GM19351 (cell line): ENCODE data around the gene SOAT2.
"Not testable (repeated sequence)": the region's sequence is repeated elsewhere in the genome, so short reads cannot be mapped to it uniquely, and the experiment has no call there.

Source experiments
- ATAC-seq: cut with Tn5 transposase; IDR thresholded peaks from one replicate; pipeline ENCODE4 v1.9.1; 2021; ENCODE audit warnings: mild to moderate bottlenecking, moderate library complexity; ENCODE audit not compliant: unreplicated experiment

Gene SOAT2

DNA sequence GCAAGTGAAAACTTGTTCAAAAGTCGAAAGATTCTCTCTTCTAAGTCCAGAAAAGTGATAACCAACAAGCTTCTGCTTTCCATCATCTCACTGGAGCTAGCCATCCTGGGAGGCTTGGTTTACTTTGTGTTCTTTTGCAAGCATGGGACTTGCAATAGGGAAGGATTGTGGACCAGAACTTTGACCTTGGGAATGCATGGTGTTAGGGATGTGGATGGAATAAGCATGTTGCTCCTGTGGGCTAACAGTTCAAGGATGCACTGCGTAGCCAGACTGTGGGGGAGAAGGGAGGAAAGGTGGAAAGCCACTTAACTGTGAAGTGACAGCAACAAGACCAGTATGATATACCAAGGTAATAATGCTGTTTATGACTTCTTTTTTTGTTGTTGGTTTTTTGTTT is 28.6 kb downstream of the SOAT2 start:
- no peak for ATAC-seq

GRCh38 chr12:53133722-53134121 is 30.4 kb downstream of the SOAT2 start:
- ATAC-seq = no peak

DNA sequence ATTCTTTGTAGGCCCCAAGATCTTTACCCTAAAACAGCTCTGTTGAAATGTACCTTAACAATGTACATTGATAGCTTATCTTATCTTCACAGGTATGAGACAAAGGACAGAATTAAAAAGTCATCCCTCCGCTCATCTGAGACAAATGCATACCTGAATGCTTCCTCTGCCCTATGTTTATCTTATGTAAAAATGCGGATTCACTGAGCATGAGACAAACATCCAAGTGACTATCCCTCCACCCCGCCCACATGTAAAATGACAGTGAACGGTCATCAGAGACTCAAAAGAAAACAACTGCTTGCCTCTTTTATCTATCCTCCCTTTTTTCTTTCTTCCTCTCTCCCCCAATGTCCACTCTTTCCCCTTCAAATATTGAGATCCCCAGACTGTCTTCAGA is 40.1 kb downstream of the SOAT2 start:
- no peak for ATAC-seq

DNA sequence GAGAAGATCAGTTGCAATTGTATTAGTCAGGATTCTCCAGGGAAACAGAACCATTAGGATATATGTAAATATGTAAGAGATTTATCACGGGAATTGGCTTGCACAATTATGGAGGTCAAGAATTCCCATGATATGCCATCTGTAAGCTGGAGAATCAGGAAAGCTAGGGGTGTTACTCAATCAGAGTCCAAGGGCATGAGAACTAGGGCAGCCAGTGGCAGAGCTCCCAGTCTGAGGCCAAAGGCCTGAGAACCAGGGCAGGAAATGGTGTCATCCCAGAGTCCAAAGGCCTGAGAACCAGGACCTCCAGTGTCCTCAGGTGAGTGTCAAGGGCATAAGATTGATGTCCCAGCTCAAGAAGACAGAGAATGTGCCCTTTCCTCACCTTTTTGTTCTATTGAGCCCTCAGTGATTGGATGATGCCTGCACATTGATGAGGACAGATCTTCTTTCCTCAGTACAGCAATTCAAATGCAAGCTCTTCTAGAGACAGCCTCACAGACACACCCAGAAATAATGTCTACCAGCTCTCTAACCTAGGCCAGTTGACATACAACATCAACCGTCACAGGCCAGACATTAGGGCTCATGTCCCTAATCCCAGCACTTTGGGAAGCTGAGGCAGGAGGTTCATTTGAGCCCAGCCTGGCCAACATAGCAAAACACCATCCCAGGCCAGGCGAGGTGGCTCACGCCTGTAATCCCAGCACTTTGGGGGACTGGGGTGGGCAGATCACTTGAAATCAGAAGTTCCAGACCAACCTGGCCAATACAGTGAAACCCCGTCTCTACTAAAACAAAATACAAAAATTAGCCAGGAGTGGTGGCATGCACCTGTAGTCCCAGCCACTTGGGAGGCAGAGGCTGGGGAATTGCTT is 42.3 kb downstream of the SOAT2 start:
- ATAC-seq = no peak

DNA sequence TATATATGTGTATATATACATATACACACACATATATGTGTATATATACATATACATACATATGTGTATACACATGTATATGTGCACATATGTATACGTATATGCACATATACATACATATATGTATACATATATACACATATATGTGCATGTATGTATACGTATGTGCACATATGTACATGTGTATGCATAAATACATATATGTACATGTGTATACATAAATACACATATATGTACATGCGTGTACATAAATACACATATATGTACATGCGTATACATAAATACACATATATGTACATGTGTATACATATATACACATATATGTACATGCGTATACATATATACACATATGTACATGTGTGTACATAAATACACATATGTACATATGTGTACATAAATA is 43.9 kb downstream of the SOAT2 start:
- no peak for ATAC-seq

DNA sequence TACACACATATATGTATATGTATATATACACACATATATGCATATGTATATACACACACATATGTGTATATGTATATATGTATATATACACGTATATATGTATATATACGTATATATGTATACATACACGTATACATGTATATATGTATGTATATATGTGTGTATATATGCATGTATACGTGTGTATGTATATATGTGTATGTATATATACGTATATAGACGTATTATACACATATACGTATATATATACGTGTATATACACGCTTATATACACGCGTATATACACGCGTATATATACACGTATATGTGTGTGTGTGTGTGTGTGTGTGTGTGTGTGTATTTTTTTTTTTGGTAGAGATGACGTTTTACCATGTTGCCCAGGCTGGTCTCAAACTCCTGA is 44.4 kb downstream of the SOAT2 start:
- no peak for ATAC-seq

DNA sequence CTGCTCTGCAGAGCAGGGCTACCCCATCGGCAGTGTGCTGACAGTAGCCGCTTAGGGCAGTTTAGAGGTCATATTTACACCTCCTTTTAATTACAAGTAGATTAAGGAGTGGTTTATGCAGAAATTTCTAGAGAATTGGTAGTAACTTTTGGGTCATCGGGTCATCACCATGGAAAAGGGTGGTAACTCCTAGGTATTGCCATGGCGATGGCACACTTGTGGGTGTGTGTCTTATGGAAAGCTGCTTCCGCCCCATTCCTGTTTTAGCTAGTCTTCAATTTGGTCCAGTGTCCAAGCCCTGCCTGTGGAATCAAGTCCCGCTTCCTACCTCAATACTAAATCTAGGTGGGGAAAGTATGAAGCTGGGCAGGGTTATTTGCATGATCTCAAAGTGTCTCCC is 47.8 kb downstream of the SOAT2 start:
- no peak for ATAC-seq

DNA sequence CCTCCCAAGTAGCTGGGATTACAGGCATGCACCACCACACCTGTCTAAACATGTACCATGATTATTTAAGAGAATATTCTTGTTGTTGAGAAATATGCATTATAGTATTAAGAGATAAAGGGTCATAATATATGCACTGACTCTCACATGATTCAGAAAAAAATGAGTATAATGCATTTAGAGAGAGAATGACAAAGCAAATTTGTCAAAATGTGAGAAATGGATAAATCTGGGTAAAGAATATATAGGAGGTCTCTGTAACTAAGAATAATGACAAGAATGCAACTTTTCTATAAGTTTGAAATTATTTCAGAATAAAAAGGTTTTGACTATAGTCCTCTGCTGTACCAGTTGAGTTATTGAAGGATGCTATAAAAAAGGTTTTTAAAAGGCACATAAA is 49.1 kb downstream of the SOAT2 start:
- ATAC-seq = no peak

DNA sequence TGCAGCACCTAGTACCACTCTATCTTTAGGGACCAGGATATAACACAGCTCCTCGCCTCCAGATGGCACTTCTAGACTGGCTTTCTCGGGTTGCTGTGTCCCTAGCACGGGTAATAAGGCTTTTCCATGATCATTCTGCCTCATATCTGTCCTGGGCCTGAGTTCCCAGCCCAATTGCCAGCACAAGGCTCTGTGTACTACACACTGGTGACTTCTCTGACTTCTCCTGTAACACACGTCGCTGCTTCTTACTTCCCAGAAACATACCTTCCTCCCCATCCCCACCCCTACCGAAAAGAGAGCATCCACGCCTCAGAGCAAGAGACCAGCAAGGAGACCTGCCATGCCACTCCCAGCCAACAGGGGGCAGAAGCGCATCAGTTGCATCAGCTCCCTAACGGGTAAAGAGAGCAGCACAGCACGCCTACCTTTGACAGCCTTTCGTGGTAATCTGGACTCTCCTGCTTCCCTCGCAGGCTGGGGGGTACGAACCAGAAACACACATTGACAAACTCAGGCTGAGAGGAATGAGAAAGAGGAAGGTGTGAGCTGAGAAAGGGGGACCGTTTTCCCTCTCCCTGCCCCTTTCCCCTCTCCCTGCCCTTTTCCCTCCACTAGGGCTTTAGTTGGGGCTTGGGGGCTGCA is 56.0 kb downstream of the SOAT2 start:
- peak; percentile 70 for ATAC-seq

- no peak for ATAC-seq
Measured at GRCh38 chr12:53160000-53160399, 56.7 kb downstream of the SOAT2 start.

DNA sequence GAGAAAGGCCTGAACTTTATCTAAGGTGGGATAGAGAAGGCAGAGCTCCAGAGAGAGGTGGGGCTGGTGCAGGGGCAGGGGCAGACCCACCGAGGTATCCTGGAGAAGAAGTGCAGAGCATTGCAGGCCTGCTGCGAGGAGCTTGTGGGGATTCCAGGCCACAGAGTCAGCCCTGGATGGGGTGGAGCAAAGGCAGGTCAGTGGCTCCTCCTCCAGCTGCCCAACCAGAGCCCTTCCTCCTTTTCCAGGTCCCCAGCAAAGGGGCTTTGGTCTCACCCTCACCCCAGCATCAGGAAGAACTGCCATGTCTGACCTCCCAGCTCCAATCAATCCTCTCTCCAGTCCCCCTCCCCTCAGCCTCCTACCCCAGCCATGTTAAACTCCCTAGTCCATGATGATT is 57.4 kb downstream of the SOAT2 start:
- ATAC-seq = no peak

- no peak for ATAC-seq
Measured at GRCh38 chr12:53161119-53161911, 58.0 kb downstream of the SOAT2 start.

DNA sequence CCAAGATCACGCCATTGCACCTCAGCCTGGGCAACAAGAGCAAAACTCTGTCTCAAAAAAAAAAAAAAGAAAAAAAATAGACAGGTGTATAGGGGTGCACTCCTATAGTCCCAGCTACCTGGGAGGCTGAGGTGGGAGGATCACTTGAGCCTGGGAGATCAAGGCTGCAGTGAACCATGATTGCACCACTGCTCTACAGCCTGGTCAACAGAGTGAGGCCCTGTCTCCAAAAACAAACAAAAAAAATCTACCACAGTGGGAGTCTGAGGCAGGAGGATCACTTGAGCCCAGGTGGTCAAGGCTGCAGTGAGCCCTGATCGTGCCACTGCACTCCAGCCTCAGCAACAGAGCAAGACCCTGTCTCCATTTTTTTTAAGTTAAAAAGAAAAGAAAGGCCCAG is 59.7 kb downstream of the SOAT2 start:
- not testable (repeated sequence) for ATAC-seq

DNA sequence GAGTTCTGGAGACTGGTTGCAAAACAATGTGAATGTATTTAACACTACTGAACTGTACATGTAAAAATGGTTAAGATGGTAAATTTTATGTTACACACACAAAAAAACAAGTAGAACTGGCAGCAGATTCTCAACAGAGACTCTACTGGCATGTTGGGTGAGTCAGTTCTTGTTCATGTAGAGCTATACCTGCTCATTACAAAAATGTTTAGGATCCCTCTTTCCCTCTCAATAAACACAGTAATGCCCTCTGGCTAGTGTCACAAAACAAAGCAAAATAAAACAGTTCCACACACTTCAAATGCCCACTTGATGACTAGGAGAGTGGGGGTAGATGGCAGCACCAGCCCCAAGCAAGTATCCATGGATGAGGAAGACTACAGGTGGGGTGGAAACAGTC is 63.6 kb downstream of the SOAT2 start:
- ATAC-seq = no peak

DNA sequence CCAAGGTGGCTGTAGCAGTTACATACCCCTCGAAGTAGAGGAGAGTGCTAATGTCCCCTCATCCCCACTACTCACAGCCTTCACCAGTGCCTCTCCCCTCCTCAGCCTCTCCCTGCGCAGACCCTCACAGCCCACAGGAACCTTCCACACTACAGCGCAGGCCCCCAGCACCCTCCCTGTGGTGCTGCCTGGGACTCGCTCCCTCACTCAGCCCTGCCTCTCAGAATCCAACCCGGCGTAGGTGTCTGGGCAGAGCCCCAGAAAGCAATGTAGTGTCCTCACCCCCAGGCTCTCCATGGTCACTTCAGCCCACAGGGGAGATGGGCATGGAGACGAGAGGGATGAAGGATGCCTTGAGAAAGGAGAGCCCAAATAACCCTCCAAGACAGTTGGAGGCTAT is 66.4 kb downstream of the SOAT2 start:
- no peak for ATAC-seq

- ATAC-seq = no peak
Measured at GRCh38 chr12:53170215-53170614, 66.9 kb downstream of the SOAT2 start.

- ATAC-seq = no peak
Measured at GRCh38 chr12:53170876-53171724, 67.8 kb downstream of the SOAT2 start.

GRCh38 chr12:53171725-53172329 is 68.5 kb downstream of the SOAT2 start:
- ATAC-seq = no peak

DNA sequence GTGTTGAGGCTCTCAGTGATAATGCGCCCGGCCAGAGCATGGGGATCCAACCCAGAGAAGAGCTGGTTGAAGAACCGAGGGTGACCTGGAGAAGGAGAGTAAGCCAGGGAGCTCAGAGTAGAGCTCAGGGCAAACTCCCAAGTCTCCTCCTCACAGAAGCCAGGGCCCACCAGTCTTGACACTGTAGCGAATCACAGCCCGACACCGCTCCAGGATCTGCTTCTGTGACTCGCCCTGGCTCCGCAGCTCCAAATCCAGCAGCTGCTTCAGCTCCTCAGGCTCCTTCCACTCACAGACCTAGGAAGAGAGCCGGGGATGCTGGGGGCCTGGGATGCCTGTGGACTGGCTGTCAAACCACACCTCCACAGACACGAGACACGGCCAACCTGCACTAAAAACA is 69.1 kb downstream of the SOAT2 start:
- ATAC-seq = no peak

GRCh38 chr12:53173085-53173715 is 69.9 kb downstream of the SOAT2 start:
- no peak for ATAC-seq
